ENCODE data around the gene CHP1.

DNA sequence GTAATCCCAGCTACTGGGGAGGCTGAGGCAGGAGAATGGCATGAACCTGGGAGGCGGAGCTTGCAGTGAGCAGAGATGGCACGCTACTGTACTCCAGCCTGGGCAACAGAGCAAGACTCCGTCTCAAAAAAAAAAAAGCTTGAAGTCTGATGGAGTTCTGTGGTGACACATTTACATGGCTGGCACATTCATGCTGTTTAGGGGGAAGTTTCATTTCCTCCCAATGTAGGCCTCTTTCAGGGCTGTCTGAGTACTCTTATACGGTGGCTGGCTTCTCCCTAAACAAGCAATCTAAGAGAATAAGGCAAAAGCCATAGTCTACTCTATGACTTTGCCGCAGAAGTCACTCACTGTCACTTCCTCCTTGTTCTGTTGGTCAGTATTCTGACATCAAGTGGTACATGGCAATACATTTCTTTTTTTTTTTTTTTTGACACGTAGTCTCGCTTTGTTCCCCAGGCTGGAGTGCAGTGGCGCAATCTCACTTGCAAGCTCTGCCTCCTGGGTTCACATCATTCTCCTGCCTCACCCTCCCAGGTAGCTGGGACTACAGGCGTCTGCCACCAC lies 60.1 kb downstream of the CHP1 start:
- TF ChIP-seq POLR2A (IDR thresholded peaks at IDR 0.05; ENCODE audit: low read depth, low read length) (no peak), TAF1 (IDR thresholded peaks at IDR 0.05; ENCODE audit: borderline replicate concordance, low read depth, low read length) (no peak)
